Measurements from ENCODE around the gene SYT13. TPM values are rescaled to one million over a fixed set of nuclear protein-coding genes. Genes with fewer than 3 reads are reported as not detected.

SYT13 gene
- total RNA-seq, 1 experiment from 2014 or later = 4.3 TPM

GRCh38 chr11:45216031-45216430, 70.1 kb downstream of the SYT13 start:
- Histone ChIP-seq H3K4me2 (ENCODE audit: insufficient read depth, insufficient read length, low read length) (no peak overlapping the region), H3K9ac (ENCODE audit: extremely low read depth, insufficient read length, low read length) (no peak overlapping the region), H4K91ac (ENCODE audit: insufficient read length, low read depth, low read length) (no peak overlapping the region), H3K18ac (ENCODE audit: insufficient read length, low read depth, low read length) (no peak overlapping the region), H3K4me1 (ENCODE audit: insufficient read depth, low read length) (no peaks in the 10 kb centered on the region), H3K4ac (ENCODE audit: low read depth, low read length) (no peak overlapping the region), H3K27ac (ENCODE audit: insufficient read length, low read depth, low read length) (no peak overlapping the region), H2BK15ac (ENCODE audit: low read depth, low read length) (no peak overlapping the region), H3K14ac (ENCODE audit: insufficient read depth, low read length) (no peak overlapping the region), H2AFZ (ENCODE audit: low read length) (no peak overlapping the region), H2BK12ac (ENCODE audit: insufficient read length, low read depth, low read length) (no peak overlapping the region), H2BK20ac (ENCODE audit: low read depth, low read length, poor library complexity, severe bottlenecking) (no peak overlapping the region), H3T11ph (ENCODE audit: low read length) (no peak overlapping the region), H3K79me2 (ENCODE audit: insufficient read depth, low read length) (no peaks in the 10 kb centered on the region), H3K79me1 (ENCODE audit: insufficient read depth, low read depth, low read length, poor library complexity, severe bottlenecking) (no peaks in the 10 kb centered on the region), H4K5ac (ENCODE audit: insufficient read length, low read depth, low read length) (no peak overlapping the region), H3K9me3 (ENCODE audit: control insufficient read depth, low read depth, low read length) (no peaks in the 10 kb centered on the region), H2AK5ac (ENCODE audit: insufficient read length, low read length) (no peak overlapping the region), H4K8ac (replicated peaks; ENCODE audit: insufficient read length, low read depth, low read length) (no peak overlapping the region), H3K56ac (ENCODE audit: insufficient read length, low read depth, low read length) (no peak overlapping the region), H3K23ac (ENCODE audit: insufficient read length, low read depth, low read length) (no peak overlapping the region), H4K20me1 (ENCODE audit: control insufficient read depth, insufficient read depth, insufficient read length) (no peaks in the 10 kb centered on the region), H2BK5ac (ENCODE audit: insufficient read length, low read length) (no peak overlapping the region), H3K27me3 (ENCODE audit: insufficient read depth, low read length) (no peaks in the 10 kb centered on the region), H2BK120ac (ENCODE audit: low read depth, low read length, poor library complexity, severe bottlenecking) (no peak overlapping the region), H3K23me2 (ENCODE audit: insufficient read length, low read depth, low read length, poor library complexity, severe bottlenecking) (no peaks in the 10 kb centered on the region)
- peaks cover 0 to 4% (median 0%) of the 10 kb centered on the region in 3 experiments; a peak in 2 of 7 replicates for H3K36me3 Mint-ChIP-seq (ENCODE audit: insufficient read depth in 1 of 3, low read depth in 3 of 3)
- TF ChIP-seq, protein P1, sequence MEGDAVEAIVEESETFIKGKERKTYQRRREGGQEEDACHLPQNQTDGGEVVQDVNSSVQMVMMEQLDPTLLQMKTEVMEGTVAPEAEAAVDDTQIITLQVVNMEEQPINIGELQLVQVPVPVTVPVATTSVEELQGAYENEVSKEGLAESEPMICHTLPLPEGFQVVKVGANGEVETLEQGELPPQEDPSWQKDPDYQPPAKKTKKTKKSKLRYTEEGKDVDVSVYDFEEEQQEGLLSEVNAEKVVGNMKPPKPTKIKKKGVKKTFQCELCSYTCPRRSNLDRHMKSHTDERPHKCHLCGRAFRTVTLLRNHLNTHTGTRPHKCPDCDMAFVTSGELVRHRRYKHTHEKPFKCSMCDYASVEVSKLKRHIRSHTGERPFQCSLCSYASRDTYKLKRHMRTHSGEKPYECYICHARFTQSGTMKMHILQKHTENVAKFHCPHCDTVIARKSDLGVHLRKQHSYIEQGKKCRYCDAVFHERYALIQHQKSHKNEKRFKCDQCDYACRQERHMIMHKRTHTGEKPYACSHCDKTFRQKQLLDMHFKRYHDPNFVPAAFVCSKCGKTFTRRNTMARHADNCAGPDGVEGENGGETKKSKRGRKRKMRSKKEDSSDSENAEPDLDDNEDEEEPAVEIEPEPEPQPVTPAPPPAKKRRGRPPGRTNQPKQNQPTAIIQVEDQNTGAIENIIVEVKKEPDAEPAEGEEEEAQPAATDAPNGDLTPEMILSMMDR (conservative IDR thresholded peaks at IDR 0.05) = no peak
- no peaks in the 10 kb centered on the region for H3K9me3 Mint-ChIP-seq
- WGBS (ENCODE audit: extremely low coverage, insufficient read length, low lambda C conversion rate) = no CpG with 5 or more reads among the region's 1 CpG
- peaks cover 0 to 5% of the 10 kb centered on the region in 2 experiments; a peak in 1 of 4 replicates for H3K4me1 Mint-ChIP-seq
- no peaks in the 10 kb centered on the region; the same call in 1 of the 2 replicates for H3K27me3 Mint-ChIP-seq (ENCODE audit: low read depth)
- DNase-seq = no peak
- no peak overlapping the region for H3K4me3 Mint-ChIP-seq
- no peak overlapping the region for H3K27ac Mint-ChIP-seq
